ENCODE data around the gene TIPIN. TPM values are rescaled to one million over a fixed set of nuclear protein-coding genes. Genes with fewer than 3 reads are reported as not detected.

The TIPIN gene
- polyA plus RNA-seq, 1 donor from 2014 or later, result 7.4 TPM

GRCh38 chr15:66302489-66303278, 53.8 kb downstream of the TIPIN start:
- Histone ChIP-seq H3K27ac (ENCODE audit: low read length) (no peak overlapping the region), H3K9me2 (ENCODE audit: insufficient read depth, low read length) (no peaks in the 10 kb centered on the region), H3K79me2 (replicated peaks; ENCODE audit: insufficient read depth, low read length) (no peaks in the 10 kb centered on the region), H3K9me3 (ENCODE audit: low read length) (no peaks in the 10 kb centered on the region), H3K27me3 (ENCODE audit: insufficient read depth, low read depth, low read length) (no peaks in the 10 kb centered on the region), H4K20me1 (ENCODE audit: insufficient read depth) (no peaks in the 10 kb centered on the region), H3F3A (ENCODE audit: insufficient read depth, low read length, poor library complexity, severe bottlenecking) (no peaks in the 10 kb centered on the region), H3K9ac (ENCODE audit: low read length) (no peak overlapping the region), H3K36me3 (ENCODE audit: insufficient read depth, low read length) (no peaks in the 10 kb centered on the region), H3K4me2 (ENCODE audit: low read length) (no peak overlapping the region), H3K4me3 (ENCODE audit: low read length) (no peak overlapping the region), H2AFZ (ENCODE audit: low read depth, low read length) (no peak overlapping the region)
- TF ChIP-seq EP300 (conservative IDR thresholded peaks at IDR 0.05; ENCODE audit: poor library complexity, severe bottlenecking) (no peak), SMC3 (conservative IDR thresholded peaks at IDR 0.05; ENCODE audit: poor library complexity) (no peak), RAD21 (conservative IDR thresholded peaks at IDR 0.05) (no peak), TAF1 (IDR thresholded peaks at IDR 0.05; ENCODE audit: low read depth) (no peak), POLR2AphosphoS5 (IDR thresholded peaks at IDR 0.05) (no peak), EZH2 (IDR thresholded peaks at IDR 0.05; ENCODE audit: borderline replicate concordance, insufficient read depth, low read length, poor library complexity, severe bottlenecking) (no peak), REST (IDR thresholded peaks at IDR 0.05; ENCODE audit: borderline replicate concordance) (no peak), CTCF (IDR thresholded peaks at IDR 0.05; ENCODE audit: poor library complexity, severe bottlenecking) (no peak), MXI1 (conservative IDR thresholded peaks at IDR 0.05; ENCODE audit: poor library complexity, severe bottlenecking) (no peak)

DNA sequence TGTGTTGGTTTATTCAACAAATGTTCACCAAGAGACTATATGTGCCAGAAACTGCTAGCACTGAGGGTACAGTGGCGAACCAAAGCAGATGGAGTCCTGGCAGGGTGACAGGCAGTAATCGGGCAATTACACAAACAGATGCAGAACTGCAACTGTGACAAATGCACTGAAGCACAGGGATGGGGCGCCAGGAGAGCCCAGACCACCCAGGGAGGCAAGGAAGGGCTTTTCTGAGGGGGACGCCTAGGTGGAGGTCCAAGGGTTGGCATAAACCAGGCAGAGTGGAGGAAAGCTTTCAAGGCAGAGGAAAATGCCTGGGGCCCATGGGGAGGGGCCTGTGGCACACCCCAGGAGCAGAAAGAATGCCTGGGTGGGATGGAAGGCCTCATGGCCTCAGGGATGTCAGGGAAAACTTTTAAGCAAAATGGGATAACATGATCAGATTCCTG, 57.7 kb downstream of the TIPIN start:
- Histone ChIP-seq H2AFZ (ENCODE audit: low read depth, low read length) (no peak overlapping the region), H3K9me3 (ENCODE audit: low read length) (no peaks in the 10 kb centered on the region), H4K20me1 (ENCODE audit: insufficient read depth) (no peaks in the 10 kb centered on the region), H3K27me3 (ENCODE audit: insufficient read depth, low read depth, low read length) (no peaks in the 10 kb centered on the region), H3K4me2 (ENCODE audit: low read length) (no peak overlapping the region), H3K4me3 (ENCODE audit: low read length) (no peak overlapping the region), H3K79me2 (replicated peaks; ENCODE audit: insufficient read depth, low read length) (peaks cover 3% of the 10 kb centered on the region), H3K36me3 (ENCODE audit: insufficient read depth, low read length) (no peaks in the 10 kb centered on the region), H3K9me2 (ENCODE audit: insufficient read depth, low read length) (no peaks in the 10 kb centered on the region), H3K27ac (ENCODE audit: low read length) (no peak overlapping the region), H3K9ac (ENCODE audit: low read length) (no peak overlapping the region), H3F3A (ENCODE audit: insufficient read depth, low read length, poor library complexity, severe bottlenecking) (no peaks in the 10 kb centered on the region)
- no peak for TF ChIP-seq EZH2 (IDR thresholded peaks at IDR 0.05; ENCODE audit: borderline replicate concordance, insufficient read depth, low read length, poor library complexity, severe bottlenecking)
- no peak for TF ChIP-seq RAD21 (conservative IDR thresholded peaks at IDR 0.05)
- TF ChIP-seq TAF1 (IDR thresholded peaks at IDR 0.05; ENCODE audit: low read depth), result no peak
- no peak for TF ChIP-seq POLR2AphosphoS5 (IDR thresholded peaks at IDR 0.05)
- no peak for TF ChIP-seq EP300 (conservative IDR thresholded peaks at IDR 0.05; ENCODE audit: poor library complexity, severe bottlenecking)
- TF ChIP-seq CTCF (IDR thresholded peaks at IDR 0.05; ENCODE audit: poor library complexity, severe bottlenecking), result no peak
- no peak for TF ChIP-seq MXI1 (conservative IDR thresholded peaks at IDR 0.05; ENCODE audit: poor library complexity, severe bottlenecking)
- no peak for TF ChIP-seq SMC3 (conservative IDR thresholded peaks at IDR 0.05; ENCODE audit: poor library complexity)
- no peak for TF ChIP-seq REST (IDR thresholded peaks at IDR 0.05; ENCODE audit: borderline replicate concordance)

All from neural cell (in vitro differentiated cells).